DMS 273 (cell line): Measurements from ENCODE around the gene THRB.

Experiments used
- DNase-seq: peaks from one replicate; lab custom pipeline; 2025; ENCODE audit not compliant: unreplicated experiment; lab: John Stamatoyannopoulos, UW

The THRB gene

DNA sequence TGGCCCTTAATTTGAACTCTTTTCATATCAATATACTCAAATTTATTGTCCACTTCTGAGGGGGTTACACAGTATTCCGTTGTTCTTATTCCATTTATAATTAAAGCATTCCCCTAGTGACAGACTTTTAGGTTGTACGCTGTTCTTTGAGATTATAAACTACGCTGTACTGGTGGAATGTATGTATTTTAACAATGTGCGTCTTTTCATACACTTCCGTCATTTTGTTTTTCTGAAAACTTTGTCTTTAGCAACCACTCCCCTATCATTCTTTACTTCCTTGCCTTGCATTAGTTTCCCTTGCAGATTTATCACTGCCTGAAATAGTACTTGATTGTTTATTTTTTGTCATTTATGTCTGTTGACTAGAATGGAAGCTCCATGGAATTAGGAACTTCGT lies 137.0 kb downstream of the THRB start:
- no peak for DNase-seq

DNA sequence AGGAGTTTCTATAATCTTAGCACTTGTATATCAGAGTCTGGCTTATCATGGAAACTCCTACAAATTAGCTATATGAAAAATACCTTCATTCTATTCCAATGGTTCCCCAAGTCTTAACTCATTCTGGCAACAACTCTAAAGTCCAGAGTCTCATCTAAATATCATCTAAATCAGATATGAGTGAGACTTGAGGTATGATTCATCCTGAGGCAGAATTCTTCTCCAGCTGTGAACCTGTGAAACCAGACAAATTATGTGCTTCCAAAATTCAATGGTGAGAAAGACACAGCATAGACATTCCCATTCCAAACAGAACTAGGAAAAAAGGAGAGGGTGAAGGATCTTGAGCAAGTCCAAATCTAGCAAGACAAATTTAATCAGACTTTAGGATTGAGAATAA lies 138.8 kb downstream of the THRB start:
- DNase-seq = no peak

DNA sequence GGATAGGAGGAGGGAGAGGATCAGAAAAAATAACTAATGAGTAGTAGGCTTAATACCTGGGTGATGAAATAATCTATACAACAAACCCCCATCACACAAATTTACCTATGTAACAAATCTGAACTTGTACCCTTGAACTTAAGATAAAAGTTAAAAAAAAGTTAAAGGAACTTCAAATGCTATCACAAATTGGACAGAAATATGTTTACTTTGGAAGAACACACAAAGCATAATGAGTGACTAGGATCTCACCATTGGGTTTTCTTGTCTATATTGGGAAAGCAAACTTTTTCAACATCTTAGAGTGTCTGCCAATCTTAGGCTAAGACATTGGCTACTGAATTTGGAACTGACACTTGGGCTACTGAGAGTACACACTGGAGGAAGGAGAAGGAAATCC lies 140.4 kb downstream of the THRB start:
- no peak for DNase-seq

DNA sequence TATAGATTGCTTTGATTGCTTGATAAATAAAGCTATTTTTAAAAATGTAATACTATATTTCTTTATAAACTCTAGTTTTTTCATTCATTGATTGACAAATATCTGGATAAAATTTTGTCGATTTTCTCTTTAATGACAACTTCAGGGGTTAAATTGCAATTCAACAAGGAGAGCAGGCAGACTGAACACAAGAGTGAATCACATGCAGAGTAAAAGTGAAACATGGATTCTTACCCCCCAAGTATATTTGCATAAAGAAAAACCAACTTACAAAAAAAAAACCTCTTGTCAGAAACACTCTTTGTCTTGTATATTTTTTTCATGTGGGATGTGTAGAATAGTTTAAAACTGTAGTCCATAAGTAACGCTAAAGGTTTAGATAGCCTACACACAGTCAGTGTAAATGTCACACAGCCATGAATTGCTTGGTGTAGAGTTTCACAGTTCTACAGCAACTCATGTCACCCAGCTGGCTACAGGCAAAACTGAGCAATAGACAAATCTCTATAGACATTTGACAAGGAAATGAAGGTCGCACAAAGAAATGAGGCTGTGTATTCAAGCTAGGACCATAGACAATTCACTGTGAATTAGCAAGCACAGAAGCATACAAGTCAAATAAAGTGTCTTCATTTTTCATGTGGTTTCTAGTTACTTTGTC lies 141.6 kb downstream of the THRB start:
- no peak for DNase-seq

DNA sequence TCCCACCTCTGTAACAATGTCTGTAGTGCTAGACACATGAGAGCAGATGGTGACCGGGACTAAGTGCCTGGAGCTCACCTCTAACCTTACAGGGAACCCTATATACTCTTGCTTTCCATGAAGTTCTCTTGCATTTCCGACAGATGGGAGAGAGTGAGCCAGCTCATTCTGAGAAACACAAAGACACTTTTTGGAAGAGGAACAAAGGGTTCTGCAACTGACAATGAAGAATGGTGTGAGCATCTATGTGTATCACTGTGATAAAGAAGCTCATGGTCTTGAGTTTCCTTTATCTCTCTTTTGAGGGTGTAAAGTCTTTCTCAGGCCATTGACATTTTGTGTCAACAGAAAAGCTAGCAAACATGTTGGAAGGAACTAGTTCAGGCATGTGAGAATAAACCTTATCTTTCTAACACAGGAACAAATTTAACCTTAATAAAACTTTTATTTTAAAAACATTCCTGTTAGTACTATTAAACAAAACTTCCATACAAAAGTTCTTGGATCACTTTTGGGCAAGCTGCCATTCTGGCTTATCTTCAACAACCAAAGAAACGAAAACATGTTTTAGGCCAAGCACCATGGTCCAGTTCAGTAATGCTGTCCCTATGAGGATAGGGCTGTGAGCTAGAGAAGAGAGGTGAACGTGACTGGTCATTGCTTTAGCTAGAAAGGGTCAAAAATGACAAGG lies 142.7 kb downstream of the THRB start:
- DNase-seq = no peak

DNA sequence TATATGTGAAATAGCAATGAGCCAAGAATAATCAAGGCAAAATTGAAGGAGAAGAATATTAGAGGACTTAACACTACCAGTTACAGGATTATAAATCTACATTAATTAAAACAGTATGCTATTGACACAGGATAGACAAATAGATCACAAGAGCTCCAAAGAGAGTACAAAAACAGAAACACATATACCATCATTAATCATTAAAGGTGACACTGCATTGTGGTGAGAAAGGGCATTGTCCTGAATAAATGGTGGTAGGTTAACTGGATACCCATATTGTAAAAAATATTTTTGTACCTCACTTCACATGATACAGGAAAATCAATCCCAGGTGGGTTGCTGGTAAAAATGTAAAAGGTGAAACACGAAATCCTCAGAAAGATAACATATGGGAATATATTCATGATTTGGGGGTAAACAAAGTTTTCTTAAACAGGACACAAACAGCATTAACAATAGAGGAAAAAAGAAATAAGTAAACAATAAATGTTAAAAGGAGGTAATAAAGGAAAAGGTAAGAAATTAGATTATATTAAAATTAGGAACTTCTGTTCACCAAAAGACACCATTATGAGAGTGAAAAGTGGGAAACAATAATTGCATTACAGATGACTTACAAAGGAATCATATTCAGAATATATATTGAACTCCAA lies 145.2 kb downstream of the THRB start:
- DNase-seq = no peak

DNA sequence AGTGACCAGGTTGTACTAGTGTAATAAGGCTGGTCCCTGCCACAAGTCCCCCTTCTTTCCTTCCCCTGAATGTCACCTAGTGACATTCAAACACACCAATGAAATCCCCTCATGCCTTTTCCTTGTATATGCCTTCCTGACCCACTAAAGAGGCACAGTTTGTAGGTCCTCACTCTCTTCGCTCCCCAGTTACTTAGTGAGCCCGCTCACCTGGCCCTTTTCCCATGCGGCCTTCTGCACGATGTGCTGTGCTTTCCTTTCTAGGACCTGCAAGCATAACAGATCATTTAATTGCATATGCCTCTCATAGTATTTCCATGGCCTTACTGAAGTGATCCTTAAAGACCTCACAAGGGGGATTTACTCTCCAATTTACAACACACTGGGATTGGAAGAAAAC lies 146.3 kb downstream of the THRB start:
- DNase-seq = no peak

DNA sequence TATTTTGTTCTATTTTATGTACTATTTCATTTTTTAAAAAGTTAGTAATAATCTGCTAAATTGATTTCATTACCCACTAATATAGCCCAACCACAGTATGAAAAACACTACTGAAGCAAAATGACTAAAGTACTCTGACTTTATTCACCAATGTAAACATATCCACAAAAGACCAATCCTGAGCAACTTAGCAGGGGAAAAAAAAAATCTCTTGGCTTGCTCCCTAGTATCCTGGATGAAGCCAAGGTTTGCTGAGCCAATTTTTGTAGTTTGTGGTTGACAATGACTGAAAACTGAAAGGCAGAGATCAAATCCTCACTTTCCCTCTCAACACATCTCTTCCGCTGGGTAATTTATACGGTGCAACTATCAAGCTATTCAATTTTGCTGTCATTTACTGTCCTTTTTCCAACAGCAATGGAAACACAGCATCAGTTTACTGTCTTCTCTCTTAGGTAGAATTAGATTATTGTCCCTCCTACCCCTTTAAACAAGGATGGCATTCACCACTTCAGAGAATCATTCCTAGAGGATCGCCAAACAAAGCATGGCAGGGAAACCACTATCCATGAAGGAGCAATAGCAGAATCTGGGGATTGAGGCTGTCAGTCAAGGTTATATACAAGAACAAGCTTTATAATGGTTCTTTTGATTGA lies 149.7 kb downstream of the THRB start:
- no peak for DNase-seq

DNA sequence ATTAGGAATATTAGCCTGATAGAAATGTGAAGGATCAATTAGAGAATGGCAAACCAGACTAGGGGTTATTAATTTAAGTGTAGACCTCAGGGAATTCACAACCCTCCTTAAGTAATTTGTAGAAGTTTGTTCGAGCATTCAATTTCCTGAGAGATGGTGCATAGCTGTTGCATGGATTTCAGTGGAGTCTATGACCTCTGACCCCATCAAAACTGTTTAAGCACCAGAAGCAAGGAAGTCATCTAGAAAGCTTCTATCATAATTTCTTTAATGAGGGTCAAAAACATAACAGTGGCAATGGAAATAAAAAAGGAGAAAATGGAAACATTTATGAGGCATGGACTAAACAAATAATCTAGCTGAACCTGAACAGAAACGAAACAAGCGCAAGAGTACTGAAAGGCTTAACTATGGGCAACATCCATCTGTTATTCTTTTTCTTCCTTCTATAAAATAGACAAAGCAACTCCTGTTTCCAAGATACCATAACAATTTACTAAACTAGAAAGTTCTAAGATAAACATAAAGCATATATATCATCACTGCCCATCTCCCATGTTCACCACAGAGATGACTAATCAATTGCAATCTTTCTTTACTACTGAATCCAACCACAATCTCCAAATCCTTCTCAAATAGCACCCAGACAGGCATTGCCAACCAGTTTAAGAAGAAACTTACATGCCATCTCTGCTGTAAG lies 151.4 kb downstream of the THRB start:
- no peak for DNase-seq

DNA sequence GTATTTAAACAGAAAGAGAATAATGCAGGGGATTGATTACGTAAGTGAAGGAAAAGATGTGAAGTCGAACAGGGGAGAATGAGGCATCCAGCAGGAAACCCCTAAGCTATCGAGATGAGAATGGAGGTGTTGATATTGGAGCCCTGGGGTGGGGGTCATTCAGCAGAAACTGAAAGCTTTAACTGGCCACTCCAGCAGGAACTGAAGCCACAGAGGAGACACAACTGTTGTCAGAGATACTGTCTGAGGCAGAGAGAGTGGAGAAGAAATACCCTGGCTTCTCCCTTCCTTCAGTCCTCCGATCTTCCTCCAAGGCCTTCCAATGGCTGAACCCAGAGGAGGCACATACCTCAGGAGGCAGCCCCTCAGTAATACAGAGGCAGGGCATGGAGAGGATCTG lies 152.4 kb downstream of the THRB start:
- DNase-seq = no peak

DNA sequence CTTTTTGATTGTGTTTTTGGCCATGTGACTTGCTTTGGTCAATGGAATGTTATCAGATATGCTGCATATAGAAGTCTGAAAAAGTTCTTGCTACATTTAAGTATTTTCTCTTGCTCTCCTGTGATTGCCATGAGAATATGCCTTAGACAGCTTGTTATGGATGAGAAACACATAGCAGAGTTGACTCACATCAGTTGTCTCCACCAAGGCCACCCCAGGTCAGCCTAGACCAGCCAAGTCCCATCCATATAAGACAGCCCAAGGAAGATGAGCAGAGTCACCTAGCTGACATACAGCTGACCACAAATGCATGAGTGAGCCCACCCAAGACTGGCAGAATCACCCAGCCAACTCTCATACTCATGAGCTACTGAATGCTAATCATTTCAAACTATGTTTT lies 153.0 kb downstream of the THRB start:
- no peak for DNase-seq

DNA sequence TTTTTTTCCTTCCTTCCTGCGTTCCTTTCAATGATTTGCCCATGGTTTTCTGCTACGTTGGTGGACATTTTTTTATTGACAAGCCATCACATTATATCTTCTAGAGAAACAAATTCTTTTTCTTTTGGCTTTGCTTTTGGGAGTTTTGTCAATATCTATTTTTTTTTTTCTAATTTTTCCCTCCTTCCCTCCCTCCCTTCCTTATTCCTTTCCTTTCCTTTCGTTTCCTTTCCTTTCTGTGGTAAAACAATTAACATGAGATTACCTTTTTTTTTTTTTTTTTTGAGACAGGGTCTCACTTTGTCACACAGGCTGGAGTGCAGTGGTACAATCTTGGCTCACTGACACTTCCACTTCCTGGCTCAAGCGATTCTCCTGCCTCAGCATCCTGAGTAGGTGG lies 153.7 kb downstream of the THRB start:
- no peak for DNase-seq

DNA sequence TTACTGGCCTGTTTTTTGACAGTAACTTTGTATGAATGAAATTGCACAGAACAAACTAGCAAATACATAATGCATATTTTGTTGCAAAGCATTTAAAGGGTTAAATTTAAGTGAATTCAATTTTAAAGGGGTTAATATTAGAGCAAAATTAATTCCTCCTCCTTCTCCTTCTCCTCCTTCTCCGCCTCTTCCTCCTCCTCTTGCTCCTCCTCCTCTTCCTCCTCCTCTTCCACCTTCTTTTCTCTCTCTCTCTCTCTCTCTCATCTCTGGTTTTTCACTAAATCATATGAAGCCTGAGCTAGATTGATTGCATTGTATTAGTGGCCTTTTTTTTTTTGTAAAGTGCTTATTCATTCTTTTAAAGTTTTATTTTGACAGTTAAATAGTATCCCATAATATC lies 154.5 kb downstream of the THRB start:
- no peak for DNase-seq

DNA sequence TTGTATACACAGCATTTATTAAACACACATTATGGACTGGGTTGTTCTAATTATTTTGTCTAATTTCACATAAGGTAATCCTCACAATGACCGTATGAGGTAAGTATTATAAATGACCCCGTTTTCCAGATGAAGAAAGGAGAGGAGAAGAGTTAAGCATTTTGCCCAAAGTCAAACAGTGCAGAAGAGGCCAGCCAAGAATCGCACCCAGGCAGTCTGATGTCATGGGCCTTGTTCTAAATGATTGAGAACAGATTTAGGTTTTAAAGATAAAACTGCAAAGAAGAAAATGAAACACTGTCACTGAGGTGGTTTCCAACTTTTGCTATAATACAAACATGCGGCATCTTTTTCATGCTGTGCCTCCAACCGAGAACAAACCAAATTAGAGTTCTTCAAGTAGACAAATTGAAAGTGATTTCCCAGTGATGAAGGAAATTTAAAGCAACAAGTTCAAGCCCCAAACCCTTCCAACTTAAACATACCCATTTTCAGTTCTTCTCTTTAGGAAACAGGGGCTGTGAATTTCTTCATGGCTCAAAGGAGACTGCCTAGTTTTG lies 155.3 kb downstream of the THRB start:
- DNase-seq = no peak

DNA sequence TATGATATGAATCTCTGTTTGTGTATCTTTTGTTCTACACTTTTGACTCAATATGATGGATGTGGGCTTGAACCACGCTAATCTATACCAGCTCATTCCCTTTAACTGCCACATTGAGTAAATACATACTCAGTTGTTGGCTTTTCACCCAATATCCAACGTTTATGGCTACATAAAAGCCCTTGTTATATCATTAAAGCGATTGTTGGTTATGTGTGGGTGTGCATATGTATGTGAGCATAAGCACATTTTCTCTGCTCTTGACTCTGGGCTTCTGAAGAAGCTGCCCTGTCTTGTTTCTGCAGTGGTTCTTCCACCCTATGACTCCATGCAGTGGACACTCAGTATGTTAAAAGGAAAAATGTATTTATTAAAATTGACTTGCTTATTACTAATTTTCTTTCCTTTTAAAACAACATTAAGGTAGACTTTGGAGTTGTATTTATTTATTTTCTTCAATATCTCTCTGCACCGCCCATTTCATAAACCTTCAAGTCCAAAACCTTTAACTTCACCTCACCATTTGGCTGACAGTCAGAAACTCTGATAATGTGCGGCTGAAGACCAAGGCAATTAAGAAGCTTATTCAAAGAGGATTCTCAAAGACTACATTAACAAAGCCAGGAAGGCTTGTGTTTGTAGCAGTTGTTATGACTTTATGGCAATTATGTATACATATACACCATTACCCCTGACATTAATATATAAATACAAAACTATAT lies 156.1 kb downstream of the THRB start:
- no peak for DNase-seq

DNA sequence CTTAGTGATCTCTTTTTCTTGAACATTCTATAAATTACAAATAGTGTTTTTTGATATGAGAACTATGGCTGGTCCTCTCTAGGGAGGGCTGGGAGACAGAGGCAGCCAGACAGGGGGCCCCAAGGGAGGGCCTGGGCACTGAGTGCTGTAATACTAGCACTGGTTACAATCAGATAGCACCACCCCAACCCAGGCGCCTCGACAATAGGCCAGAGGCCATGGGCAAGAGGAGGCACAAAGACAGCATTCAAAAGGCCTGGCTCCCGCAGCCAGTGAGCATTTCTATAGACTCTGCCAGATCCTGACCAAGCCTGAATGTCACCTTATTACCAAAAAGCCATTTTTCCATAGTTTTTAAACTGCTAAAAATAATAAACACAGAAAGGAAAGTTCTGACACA lies 158.5 kb downstream of the THRB start:
- DNase-seq = no peak

DNA sequence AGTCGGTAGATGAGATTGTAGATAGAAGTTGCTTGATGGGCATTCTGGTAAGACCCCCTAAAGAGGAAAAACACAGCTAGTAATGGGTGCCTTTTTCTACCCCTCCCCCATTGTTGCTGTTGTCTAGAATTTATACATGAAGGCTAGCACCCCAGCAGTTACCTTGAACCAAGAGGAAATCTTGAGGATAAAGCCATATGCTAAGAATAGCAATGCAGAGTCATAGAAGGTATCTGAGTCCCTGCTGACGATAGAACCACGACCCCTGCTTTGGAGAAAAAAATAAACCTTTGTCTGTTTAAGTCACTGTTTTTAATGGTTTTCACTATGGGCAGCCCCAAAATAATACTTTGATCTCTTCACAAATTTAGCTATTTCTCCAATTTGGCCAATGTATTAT lies 162.6 kb downstream of the THRB start:
- no peak for DNase-seq

DNA sequence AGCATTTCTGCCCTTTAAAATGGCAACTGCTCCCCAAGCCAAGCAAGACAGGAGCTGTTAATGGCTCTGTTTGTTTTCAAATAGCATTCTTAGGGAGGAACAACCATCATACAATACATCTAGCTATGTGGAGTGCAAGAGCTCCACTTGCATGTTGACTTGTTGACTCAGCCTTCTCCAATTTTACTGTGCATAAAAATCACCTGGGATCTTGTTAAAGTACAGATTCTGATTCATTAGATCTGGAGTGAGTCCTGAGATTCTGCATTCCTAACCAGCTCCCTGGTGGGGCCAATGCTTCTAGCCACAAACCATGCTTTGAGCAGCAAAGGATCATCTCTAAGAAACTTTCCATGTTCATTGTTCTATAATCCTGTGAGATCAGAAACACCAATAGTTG lies 171.4 kb downstream of the THRB start:
- DNase-seq = no peak

DNA sequence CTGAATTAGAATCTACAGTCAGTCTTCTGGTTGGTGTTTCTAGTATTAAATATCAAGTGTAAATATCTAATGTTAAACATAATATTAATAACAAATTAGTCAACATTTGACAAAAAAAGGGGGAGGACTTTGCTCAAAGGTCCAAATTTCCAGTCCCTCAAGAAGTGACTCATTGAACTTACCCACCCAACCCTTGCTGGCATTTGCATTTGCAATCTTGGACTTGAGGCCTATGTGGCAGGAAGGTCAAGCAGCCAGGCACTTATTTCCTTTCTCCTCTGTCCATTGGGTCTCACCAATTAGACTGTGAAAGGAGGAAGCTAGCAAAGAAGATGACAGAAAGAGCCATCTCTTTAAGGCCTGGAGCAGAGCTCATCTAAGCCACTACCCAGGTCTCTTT lies 174.0 kb downstream of the THRB start:
- no peak for DNase-seq

DNA sequence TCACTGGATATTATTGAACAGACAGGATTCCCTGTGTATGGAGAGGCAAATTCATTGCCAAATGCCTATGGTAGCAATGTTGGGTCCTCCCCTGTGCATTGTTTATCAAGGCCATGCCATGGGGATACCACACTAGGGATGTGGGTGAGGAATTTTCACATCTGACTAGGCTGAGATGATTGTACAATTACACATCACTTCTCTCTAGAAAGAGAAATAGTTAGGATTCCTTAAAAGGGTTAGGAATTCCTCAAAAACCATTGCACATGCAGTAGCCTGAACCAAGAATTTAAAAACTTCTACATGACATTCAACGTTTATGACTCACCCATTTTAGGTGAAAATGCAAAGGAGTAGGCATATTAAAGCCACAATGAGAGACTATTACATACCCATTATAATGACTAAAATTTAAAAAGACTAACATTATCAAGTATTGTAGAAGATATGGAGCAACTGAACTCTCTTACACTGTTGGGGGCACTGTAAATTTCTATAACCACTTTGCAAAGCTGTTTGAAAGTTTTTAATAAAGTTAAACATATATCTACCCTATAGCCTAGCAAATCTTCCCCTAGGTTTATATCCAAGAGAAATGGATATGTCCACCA lies 175.9 kb downstream of the THRB start:
- no peak for DNase-seq
